WERI-Rb-1 (cell line): ENCODE data around the gene TRIM62.
"Not testable (repeated sequence)": the region's sequence is repeated elsewhere in the genome, so short reads cannot be mapped to it uniquely, and the experiment has no call there.

Source experiments
- DNase-seq: peaks from one replicate; pipeline ENCODE4 v3.0.0-alpha.2; 2020
- H3K27ac ChIP-seq: fragments of 250-450 bp; sonication (Bioruptor Pico); 2 replicates; pipeline ENCODE4 v1.5.1; 2020; ENCODE audit warnings: mild to moderate bottlenecking, moderate library complexity
- H3K27me3 ChIP-seq: fragments of 250-450 bp; sonication (Bioruptor Pico); 2 replicates; pipeline ENCODE4 v1.5.1; 2021; ENCODE audit warnings: mild to moderate bottlenecking, low read depth, moderate library complexity; ENCODE audit not compliant: insufficient read depth, severe bottlenecking
- H3K36me3 ChIP-seq: fragments of 250-450 bp; sonication (Bioruptor Pico); 2 replicates; pipeline ENCODE4 v1.5.1; 2020; ENCODE audit warnings: mild to moderate bottlenecking, moderate library complexity
- H3K4me3 ChIP-seq: 2 replicates; pipeline ENCODE4 v1.5.1; 2011; ENCODE audit warnings: low read depth, mild to moderate bottlenecking, control low read depth, low read length
- H3K9me3 ChIP-seq: fragments of 250-450 bp; sonication (Bioruptor Pico); 2 replicates; pipeline ENCODE4 v1.5.1; 2021; ENCODE audit warnings: mild to moderate bottlenecking, moderate library complexity; ENCODE audit not compliant: severe bottlenecking
- CTCF ChIP-seq: IDR thresholded peaks from 2 replicates; pipeline ENCODE4 v1.5.1; 2011; ENCODE audit warnings: low read depth, mild to moderate bottlenecking, control low read depth, inconsistent platforms, low read length

TRIM62 gene

GRCh38 chr1:33118274-33118673 is 63.6 kb downstream of the TRIM62 start:
- Histone ChIP-seq H3K4me3 (no peak overlapping the region), H3K36me3 (no peaks in the 10 kb centered on the region), H3K9me3 (no peaks in the 10 kb centered on the region), H3K27me3 (no peaks in the 10 kb centered on the region), H3K27ac (no peak overlapping the region)
- no peak for TF ChIP-seq CTCF
- no peak for DNase-seq

GRCh38 chr1:33117440-33118085 is 64.3 kb downstream of the TRIM62 start:
- TF ChIP-seq CTCF, result no peak
- no peak overlapping the region for H3K27ac ChIP-seq
- no peak overlapping the region for H3K4me3 ChIP-seq
- no peak for DNase-seq
- no peaks in the 10 kb centered on the region for H3K36me3 ChIP-seq
- H3K9me3 ChIP-seq, result no peaks in the 10 kb centered on the region
- no peaks in the 10 kb centered on the region for H3K27me3 ChIP-seq

- no peak for DNase-seq
Observed at GRCh38 chr1:33111965-33112364, 69.9 kb downstream of the TRIM62 start.

GRCh38 chr1:33110477-33110876 is 71.4 kb downstream of the TRIM62 start:
- DNase-seq, result no peak
- TF ChIP-seq CTCF, result no peak
- H3K27ac ChIP-seq, result no peak overlapping the region
- H3K9me3 ChIP-seq, result peaks cover 10% of the 10 kb centered on the region
- H3K36me3 ChIP-seq, result no peaks in the 10 kb centered on the region
- no peaks in the 10 kb centered on the region for H3K27me3 ChIP-seq
- H3K4me3 ChIP-seq, result no peak overlapping the region

More at GRCh38 chr1:33111965-33112364, 69.9 kb downstream of the TRIM62 start:
- TF ChIP-seq CTCF, result peak; percentile 48
- Histone ChIP-seq H3K9me3 (peaks cover 10% of the 10 kb centered on the region), H3K36me3 (no peaks in the 10 kb centered on the region), H3K4me3 (no peak overlapping the region), H3K27ac (no peak overlapping the region), H3K27me3 (no peaks in the 10 kb centered on the region)

- H3K4me3 ChIP-seq, H3K27ac ChIP-seq: not testable (repeated sequence)
Observed at GRCh38 chr1:33100119-33100415, 81.8 kb downstream of the TRIM62 start.

GRCh38 chr1:33099290-33100118 is 82.3 kb downstream of the TRIM62 start:
- DNase-seq, result no peak
- Histone ChIP-seq H3K9me3 (no peaks in the 10 kb centered on the region), H3K27ac (no peak overlapping the region), H3K36me3 (no peaks in the 10 kb centered on the region; the same call in 1 of the 2 replicates), H3K27me3 (no peaks in the 10 kb centered on the region), H3K4me3 (no peak overlapping the region)
- no peak for TF ChIP-seq CTCF

More at GRCh38 chr1:33100119-33100415, 81.8 kb downstream of the TRIM62 start:
- H3K9me3 ChIP-seq, DNase-seq, H3K36me3 ChIP-seq, H3K27me3 ChIP-seq: not testable (repeated sequence)
